SW 1271 (cell line): ENCODE measurements around the gene ARRDC4.

ENCODE experiments used
- DNase-seq, 2 experiments: peaks; one replicate each; lab custom pipeline; 2025; lab: John Stamatoyannopoulos, UW

Gene ARRDC4

GRCh38 chr15:97960364-97961066 is at the start of gene ARRDC4:
Gene ARRDC4, plus strand, starts transcription at chr15:97960703. Its CDS starts 159 bp downstream, at chr15:97960862.
- peak; percentile 93 to 99 for DNase-seq

- DNase-seq = no peak
Measured at GRCh38 chr15:97914711-97915110, 45.8 kb upstream of the ARRDC4 start.

GRCh38 chr15:97915261-97915660 is 45.2 kb upstream of the ARRDC4 start:
- DNase-seq = no peak

- DNase-seq = no peak
Measured at GRCh38 chr15:97921296-97921865, 39.1 kb upstream of the ARRDC4 start.

GRCh38 chr15:97929456-97930229 is 30.9 kb upstream of the ARRDC4 start:
- no peak for DNase-seq

GRCh38 chr15:97930230-97930629 is 30.3 kb upstream of the ARRDC4 start:
- no peak for DNase-seq

GRCh38 chr15:97931314-97931713 is 29.2 kb upstream of the ARRDC4 start:
- DNase-seq = no peak

GRCh38 chr15:97933589-97933988 is 26.9 kb upstream of the ARRDC4 start:
- no peak for DNase-seq

- DNase-seq = no peak
Measured at GRCh38 chr15:97940993-97941392, 19.5 kb upstream of the ARRDC4 start.

- no peak for DNase-seq
Measured at GRCh38 chr15:97941572-97941971, 18.9 kb upstream of the ARRDC4 start.

- DNase-seq = no peak
Measured at GRCh38 chr15:97944724-97945123, 15.8 kb upstream of the ARRDC4 start.

GRCh38 chr15:97947465-97948260 is 12.8 kb upstream of the ARRDC4 start:
- no peak for DNase-seq

GRCh38 chr15:97953254-97953653 is 7.2 kb upstream of the ARRDC4 start:
- DNase-seq = no peak

GRCh38 chr15:97953748-97954147 is 6.8 kb upstream of the ARRDC4 start:
- no peak for DNase-seq

GRCh38 chr15:97955035-97955434 is 5.5 kb upstream of the ARRDC4 start:
- no peak for DNase-seq

- no peak for DNase-seq
Measured at GRCh38 chr15:97955529-97955928, 5.0 kb upstream of the ARRDC4 start.

GRCh38 chr15:97959724-97960363 is 659 bp upstream of the ARRDC4 start:
- no peak for DNase-seq

- no peak for DNase-seq
Measured at GRCh38 chr15:97961067-97961954, 808 bp downstream of the ARRDC4 start.

- no peak for DNase-seq
Measured at GRCh38 chr15:97962263-97962662, 1.8 kb downstream of the ARRDC4 start.

- no peak for DNase-seq
Measured at GRCh38 chr15:97963779-97964178, 3.3 kb downstream of the ARRDC4 start.

GRCh38 chr15:97966246-97966645 is 5.7 kb downstream of the ARRDC4 start:
- no peak for DNase-seq
